Muscle of leg (tissue), 16 donors: Measurements from ENCODE around the gene PHIP. TPM values are rescaled to one million over a fixed set of nuclear protein-coding genes. Genes with fewer than 3 reads are reported as not detected.
"Not testable (repeated sequence)": the region's sequence is repeated elsewhere in the genome, so short reads cannot be mapped to it uniquely, and the experiment has no call there.

Experiments
- DNase-seq: peaks from one replicate; pipeline ENCODE4 v3.0.0; 2013
- H3K27ac ChIP-seq: one replicate; pipeline ENCODE4 v1.5.1; 2013; ENCODE audit warnings: mild to moderate bottlenecking, low read length, control low read depth
- H3K27me3 ChIP-seq: one replicate; pipeline ENCODE4 v1.6.1; 2013; ENCODE audit warnings: low read length; ENCODE audit not compliant: control insufficient read depth, insufficient read depth
- H3K36me3 ChIP-seq: one replicate; pipeline ENCODE4 v1.6.1; 2013; ENCODE audit warnings: low read length; ENCODE audit not compliant: control insufficient read depth, insufficient read depth
- H3K4me1 ChIP-seq: one replicate; pipeline ENCODE4 v1.6.1; 2013; ENCODE audit warnings: low read length; ENCODE audit not compliant: control insufficient read depth, insufficient read depth
- H3K4me3 ChIP-seq: one replicate; pipeline ENCODE4 v1.5.1; 2013; ENCODE audit warnings: low read length, control low read depth
- H3K9me3 ChIP-seq: replicated peaks from 2 replicates; pipeline ENCODE4 v1.6.1; 2013; ENCODE audit warnings: low read depth, low read length; ENCODE audit not compliant: control insufficient read depth
- WGBS: methylation state at CpG from one replicate; pipeline ENCODE4 v1.1.5; 2013; ENCODE audit warnings: missing lambda C conversion rate; ENCODE audit not compliant: insufficient coverage; 5-methylcytosine and 5-hydroxymethylcytosine counted together
- long read RNA-seq, 11 donors: transcript quantifications; one replicate each; lab custom pipeline, GENCODE V29; 2026
- polyA plus RNA-seq, 8 donors: library from polyadenylated mRNA; unstranded; fragments of 120-200 nt; gene quantifications; one replicate each; pipeline versions ENCODE4 v1.2.1 to v1.2.3, GENCODE V29; 2013; ENCODE audit warnings: inconsistent platforms in 1 of 8, low replicate concordance in 1 of 8; ENCODE audit not compliant: insufficient read length in 8 of 8, insufficient read depth in 1 of 8
- total RNA-seq: library from RNA; stranded (reverse); fragments of 120-200 nt; gene quantifications from one replicate; pipeline ENCODE4 v1.2.4, GENCODE V29; 2013

Gene PHIP
- total RNA-seq (25.8 TPM), polyA plus RNA-seq (10 to 100 TPM; 15.3 to 31.1 (median 23.7) TPM)
- long read RNA-seq, donor 1 = 0 reads
- long read RNA-seq, donor 2 = 0 reads
- long read RNA-seq, donor 3 = 0 reads
- long read RNA-seq, donor 4 = 0 reads
- long read RNA-seq, donor 5 = 0 reads
- long read RNA-seq, donor 6 = 0 reads
- long read RNA-seq, donor 7 = 0 reads
- long read RNA-seq, donor 8 = 0 reads
- long read RNA-seq, donor 9, partial matches to known transcripts = 5 of 5 reads
- long read RNA-seq, donor 9, other reads (novel, unspliced or antisense) = 0 of 5 reads
- long read RNA-seq, donor 10, partial matches to known transcripts = 9 of 9 reads
- long read RNA-seq, donor 10, other reads (novel, unspliced or antisense) = 0 of 9 reads
- long read RNA-seq, donor 11, partial matches to known transcripts = 6 of 6 reads
- long read RNA-seq, donor 11, other reads (novel, unspliced or antisense) = 0 of 6 reads

GRCh38 chr6:79078075-79078969 is at the start of gene PHIP:
Gene PHIP, minus strand, starts transcription at chr6:79078254. Its CDS starts 186 bp downstream, at chr6:79078068.
- DNase-seq = peak; percentile 99
- under 1% methylated on average over 71 of the region's 73 CpGs for WGBS
- peak within 1 kb of the TSS; percentile 99 for H3K27ac ChIP-seq
- H3K27me3 ChIP-seq = no peaks in the 10 kb centered on the region
- no peaks in the 10 kb centered on the region for H3K4me1 ChIP-seq
- no peaks in the 10 kb centered on the region for H3K36me3 ChIP-seq
- no peaks in the 10 kb centered on the region for H3K9me3 ChIP-seq
- H3K4me3 ChIP-seq = peak within 1 kb of the TSS; percentile 83

- Histone ChIP-seq H3K27ac (no peak overlapping the region), H3K4me1 (no peaks in the 10 kb centered on the region), H3K4me3 (no peak overlapping the region), H3K9me3 (no peaks in the 10 kb centered on the region), H3K27me3 (no peaks in the 10 kb centered on the region), H3K36me3 (no peaks in the 10 kb centered on the region)
- DNase-seq = no peak
Measured at GRCh38 chr6:79127660-79128059, 49.6 kb upstream of the PHIP start.

GRCh38 chr6:79119217-79119616 is 41.2 kb upstream of the PHIP start:
- WGBS = no CpG with 5 or more reads among the region's 1 CpG
- no peaks in the 10 kb centered on the region for H3K9me3 ChIP-seq
- H3K27ac ChIP-seq = no peak overlapping the region

GRCh38 chr6:79117752-79118151 is 39.7 kb upstream of the PHIP start:
- no peak overlapping the region for H3K27ac ChIP-seq
- no peak overlapping the region for H3K4me3 ChIP-seq
- H3K9me3 ChIP-seq = no peaks in the 10 kb centered on the region
- DNase-seq = no peak
- H3K27me3 ChIP-seq = no peaks in the 10 kb centered on the region
- H3K36me3 ChIP-seq = no peaks in the 10 kb centered on the region
- 82% methylated on average over 2 of the region's 2 CpGs for WGBS
- H3K4me1 ChIP-seq = no peaks in the 10 kb centered on the region

More at GRCh38 chr6:79119217-79119616, 41.2 kb upstream of the PHIP start:
- H3K4me1 ChIP-seq = no peaks in the 10 kb centered on the region
- DNase-seq = no peak
- H3K4me3 ChIP-seq = no peak overlapping the region
- no peaks in the 10 kb centered on the region for H3K36me3 ChIP-seq
- H3K27me3 ChIP-seq = no peaks in the 10 kb centered on the region

GRCh38 chr6:79115553-79116182 is 37.6 kb upstream of the PHIP start:
- Histone ChIP-seq H3K4me1 (no peaks in the 10 kb centered on the region), H3K9me3 (no peaks in the 10 kb centered on the region), H3K4me3 (no peak overlapping the region), H3K27ac (no peak overlapping the region), H3K36me3 (no peaks in the 10 kb centered on the region), H3K27me3 (no peaks in the 10 kb centered on the region)
- DNase-seq = no peak
- 40% methylated on average over 1 of the region's 2 CpGs for WGBS

GRCh38 chr6:79111549-79111948 is 33.5 kb upstream of the PHIP start:
- Histone ChIP-seq H3K27ac (no peak overlapping the region), H3K27me3 (no peaks in the 10 kb centered on the region), H3K9me3 (no peaks in the 10 kb centered on the region), H3K4me3 (no peak overlapping the region), H3K4me1 (no peaks in the 10 kb centered on the region), H3K36me3 (no peaks in the 10 kb centered on the region)
- no peak for DNase-seq

- 96% methylated on average over 2 of the region's 2 CpGs for WGBS
- Histone ChIP-seq H3K4me1 (no peaks in the 10 kb centered on the region), H3K4me3 (no peak overlapping the region), H3K36me3 (no peaks in the 10 kb centered on the region), H3K9me3 (no peaks in the 10 kb centered on the region), H3K27ac (no peak overlapping the region), H3K27me3 (no peaks in the 10 kb centered on the region)
- no peak for DNase-seq
Measured at GRCh38 chr6:79101164-79101563, 23.1 kb upstream of the PHIP start.

- H3K9me3 ChIP-seq = no peaks in the 10 kb centered on the region
- no peaks in the 10 kb centered on the region for H3K36me3 ChIP-seq
- H3K4me1 ChIP-seq = no peaks in the 10 kb centered on the region
- H3K27me3 ChIP-seq = no peaks in the 10 kb centered on the region
- H3K27ac ChIP-seq = no peak overlapping the region
- no peak for DNase-seq
- WGBS = no CpG with 5 or more reads among the region's 2 CpGs
- no peak overlapping the region for H3K4me3 ChIP-seq
Measured at GRCh38 chr6:79100304-79100703, 22.2 kb upstream of the PHIP start.

GRCh38 chr6:79094938-79095337 is 16.9 kb upstream of the PHIP start:
- no peaks in the 10 kb centered on the region for H3K9me3 ChIP-seq
- no peak overlapping the region for H3K27ac ChIP-seq
- no peak for DNase-seq

GRCh38 chr6:79091801-79092200 is 13.7 kb upstream of the PHIP start:
- not testable (repeated sequence) for H3K36me3 ChIP-seq, H3K4me1 ChIP-seq, DNase-seq, H3K27ac ChIP-seq, H3K9me3 ChIP-seq, H3K4me3 ChIP-seq, H3K27me3 ChIP-seq
- WGBS = no CpG with 5 or more reads among the region's 5 CpGs

More at GRCh38 chr6:79094938-79095337, 16.9 kb upstream of the PHIP start:
- H3K4me1 ChIP-seq = no peaks in the 10 kb centered on the region
- H3K27me3 ChIP-seq = no peaks in the 10 kb centered on the region
- no peaks in the 10 kb centered on the region for H3K36me3 ChIP-seq
- no peak overlapping the region for H3K4me3 ChIP-seq
